GM18498 (cell line): Measurements from ENCODE around the gene SPATA13.

Source experiments
- ATAC-seq: cut with Tn5 transposase; IDR thresholded peaks from one replicate; pipeline ENCODE4 v1.9.1; 2021; ENCODE audit warnings: mild to moderate bottlenecking, moderate library complexity; ENCODE audit not compliant: unreplicated experiment

SPATA13 gene

DNA sequence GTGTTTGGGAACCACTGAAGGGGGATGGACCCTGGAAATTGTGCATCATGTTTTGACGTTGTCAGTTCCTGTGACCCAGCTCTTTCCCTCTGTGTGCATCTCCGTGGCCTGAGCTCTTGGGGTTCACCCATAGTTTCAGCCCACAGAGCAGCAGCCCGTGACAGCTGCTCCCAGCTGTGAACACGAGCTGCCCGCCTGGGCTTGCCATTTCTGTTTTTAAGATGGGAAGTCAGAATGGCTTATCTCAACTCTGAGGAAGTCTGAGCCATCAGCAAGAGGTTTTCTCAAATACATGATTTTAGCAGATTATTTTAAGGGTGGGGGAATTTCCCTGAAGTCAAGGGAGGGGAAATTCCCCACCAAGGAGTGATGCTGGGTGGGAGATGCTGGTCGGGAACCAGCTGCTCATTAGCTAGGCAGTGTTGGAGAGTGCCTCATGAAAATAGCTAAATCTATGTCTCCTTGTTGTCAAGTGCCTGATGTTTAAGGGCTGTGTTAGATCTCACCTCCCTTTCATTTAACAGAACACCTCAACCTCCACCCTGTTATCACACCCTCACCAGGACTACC is 114.0 kb downstream of the SPATA13 start:
- peak; percentile 70 for ATAC-seq

DNA sequence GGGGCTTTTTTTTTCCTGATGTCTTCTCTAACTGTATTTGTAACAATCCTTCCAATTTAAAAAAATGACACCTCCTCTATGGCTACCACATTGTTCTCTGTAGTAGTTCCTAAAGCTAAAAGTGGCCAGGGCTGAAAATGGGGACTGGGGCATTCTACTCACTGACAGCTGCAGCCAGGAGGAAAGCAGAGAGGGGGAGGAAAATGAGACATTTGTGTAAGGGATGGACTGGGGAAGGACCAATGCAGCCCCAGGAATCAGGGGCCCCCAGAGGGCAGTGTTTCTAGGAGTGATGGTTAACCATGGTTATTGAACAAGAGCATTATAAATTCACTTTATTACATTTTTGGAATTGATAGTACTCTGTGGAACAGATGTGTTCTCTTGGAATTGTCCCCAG is 114.5 kb downstream of the SPATA13 start:
- ATAC-seq = no peak

DNA sequence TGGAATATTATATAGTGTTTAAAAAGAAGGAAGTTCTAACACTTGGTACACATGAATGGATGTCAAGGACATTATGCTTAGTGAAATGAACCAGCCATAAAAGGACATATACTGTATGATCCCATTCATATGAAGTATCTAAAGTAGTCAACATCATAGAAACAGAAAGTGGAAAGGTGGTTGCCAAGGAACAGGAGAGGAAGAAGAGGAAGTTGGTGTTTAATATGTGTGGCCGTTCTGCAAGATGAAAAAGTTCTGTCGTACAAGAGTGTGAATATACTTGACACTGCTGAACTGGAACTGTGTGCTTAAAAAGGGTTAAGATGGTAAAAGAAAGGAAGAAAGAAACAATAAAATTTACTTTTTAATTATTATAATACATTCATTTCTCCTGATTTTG is 115.8 kb downstream of the SPATA13 start:
- no peak for ATAC-seq

DNA sequence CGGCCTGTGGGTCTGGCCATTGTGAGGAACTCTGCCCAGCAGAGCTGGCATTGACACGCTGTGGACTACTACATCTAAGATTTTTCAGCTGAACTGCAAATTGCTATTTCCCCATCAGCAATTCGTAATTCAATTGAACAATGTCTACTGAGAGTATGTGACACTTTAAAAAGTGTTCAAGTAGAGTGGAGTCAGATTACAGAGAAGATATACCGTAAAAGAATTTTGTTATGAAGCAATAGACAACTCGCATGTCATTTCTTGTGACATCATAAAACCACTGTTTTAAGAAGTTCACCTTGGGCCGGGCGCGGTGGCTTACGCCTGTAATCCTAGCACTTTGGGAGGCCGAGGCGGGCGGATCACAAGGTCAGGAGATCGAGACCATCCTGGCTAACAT is 116.3 kb downstream of the SPATA13 start:
- ATAC-seq = no peak

DNA sequence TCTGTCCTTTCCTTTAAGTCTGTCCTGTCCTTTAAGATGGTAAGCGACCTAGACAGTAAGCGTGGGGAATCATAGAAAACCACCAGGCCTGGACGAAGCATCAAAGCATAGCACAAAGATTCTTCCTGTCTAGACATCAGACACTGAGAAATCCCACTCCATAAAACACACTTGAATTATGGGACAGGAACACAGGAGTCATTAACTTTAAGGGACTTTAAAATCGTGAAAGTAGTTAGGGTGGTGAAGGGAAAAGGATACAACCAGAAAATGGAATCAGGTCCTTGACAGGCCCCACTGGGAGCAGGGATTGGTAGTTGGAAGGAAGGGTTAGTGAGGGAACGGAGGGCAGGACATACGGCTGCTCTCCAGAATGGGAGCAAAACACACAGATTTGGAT is 117.2 kb downstream of the SPATA13 start:
- ATAC-seq = no peak

DNA sequence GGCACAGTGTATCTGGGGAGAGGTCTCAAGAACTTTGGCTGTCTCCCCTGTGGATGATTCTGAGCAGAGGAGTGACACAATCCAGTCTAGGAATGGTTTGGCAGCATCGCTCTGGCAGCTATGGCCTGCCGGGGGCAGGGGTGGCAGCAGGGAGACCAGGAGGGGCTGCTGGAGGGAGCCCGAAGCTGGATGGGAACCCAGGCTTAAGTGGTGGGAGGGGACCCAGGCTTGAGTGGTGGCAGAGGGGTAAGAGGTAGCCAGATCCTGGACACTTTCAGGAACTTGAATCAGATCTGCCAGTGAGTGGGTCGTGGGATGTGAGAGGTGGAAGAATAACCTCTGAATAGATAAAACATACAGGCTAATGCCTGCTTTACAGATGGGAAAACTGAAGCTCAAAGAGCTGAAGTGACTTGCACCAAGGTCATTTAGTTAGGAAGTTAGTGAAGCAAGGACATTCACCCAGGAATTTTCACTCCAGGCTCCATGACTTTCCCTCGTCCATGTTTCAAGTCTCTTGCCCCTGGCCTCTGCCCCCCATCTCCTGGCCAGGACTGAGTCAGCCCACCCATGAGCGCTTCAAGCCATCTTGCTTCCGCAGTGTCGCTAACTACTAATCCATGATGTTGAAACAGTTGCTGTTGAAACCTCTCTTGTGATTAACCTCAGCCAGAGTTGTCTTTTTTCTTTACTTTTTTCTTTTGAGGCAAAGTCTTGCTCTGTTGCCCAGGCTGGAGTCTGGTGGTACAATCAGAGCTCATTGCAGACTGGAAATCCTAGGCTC is 119.0 kb downstream of the SPATA13 start:
- no peak for ATAC-seq

DNA sequence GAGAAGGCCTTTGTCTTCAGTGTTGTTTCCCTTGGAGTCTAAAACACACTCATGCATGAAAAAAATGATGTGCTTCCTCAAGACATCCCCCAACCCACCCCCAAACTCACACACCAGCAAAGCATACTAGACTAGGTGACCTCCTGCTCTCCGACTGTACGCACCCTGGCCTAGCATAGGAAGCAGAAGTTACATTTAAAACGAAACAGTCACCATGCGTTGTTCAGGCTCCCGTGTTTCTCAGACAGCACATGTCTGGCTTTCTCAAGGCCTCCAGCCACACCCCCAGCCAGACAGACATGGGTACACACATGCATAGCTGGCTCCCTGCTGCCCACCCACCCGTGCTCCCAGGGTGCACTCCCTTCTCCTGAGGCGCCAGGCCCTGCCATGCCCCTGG is 120.2 kb downstream of the SPATA13 start:
- ATAC-seq = no peak

DNA sequence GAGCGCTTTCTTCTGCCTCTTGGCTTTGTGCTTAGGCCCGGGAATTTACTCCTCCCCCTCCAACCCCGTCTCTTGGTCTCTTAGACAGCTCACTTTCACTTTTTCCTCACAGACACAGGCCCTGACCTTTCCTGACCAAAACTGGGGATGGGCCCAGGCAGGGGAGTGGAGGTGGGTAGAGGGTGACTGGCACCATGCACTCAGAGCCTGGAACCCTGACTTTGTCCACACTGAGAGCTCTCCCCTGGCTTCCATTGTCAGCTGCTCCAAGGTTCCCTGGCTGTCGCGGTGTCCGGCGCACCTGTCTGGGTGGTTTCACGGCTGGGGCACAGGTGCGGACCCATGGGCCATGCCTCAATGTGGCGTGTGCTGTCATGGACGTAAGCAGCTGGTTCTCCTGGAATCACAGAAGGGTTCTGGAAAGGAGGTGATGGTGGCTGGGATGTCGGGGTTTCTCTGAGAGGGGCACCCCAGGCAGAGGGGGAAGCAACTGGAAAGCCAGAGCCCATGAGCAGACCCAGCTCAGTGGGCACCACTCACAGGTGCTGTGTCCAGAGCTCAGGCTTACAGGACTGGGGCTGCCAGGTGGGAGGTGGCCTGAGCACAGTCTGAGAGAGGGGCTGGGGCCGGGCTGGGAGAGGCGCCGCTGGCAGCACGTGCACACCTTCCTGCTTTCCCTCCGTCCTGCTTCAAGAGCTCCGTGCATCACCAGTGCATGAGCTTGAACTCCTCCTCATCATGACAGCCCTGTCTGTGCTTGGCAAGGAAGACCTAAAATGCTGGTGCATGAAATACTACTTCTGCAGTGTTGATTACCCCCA is 120.9 kb downstream of the SPATA13 start:
- ATAC-seq = no peak

DNA sequence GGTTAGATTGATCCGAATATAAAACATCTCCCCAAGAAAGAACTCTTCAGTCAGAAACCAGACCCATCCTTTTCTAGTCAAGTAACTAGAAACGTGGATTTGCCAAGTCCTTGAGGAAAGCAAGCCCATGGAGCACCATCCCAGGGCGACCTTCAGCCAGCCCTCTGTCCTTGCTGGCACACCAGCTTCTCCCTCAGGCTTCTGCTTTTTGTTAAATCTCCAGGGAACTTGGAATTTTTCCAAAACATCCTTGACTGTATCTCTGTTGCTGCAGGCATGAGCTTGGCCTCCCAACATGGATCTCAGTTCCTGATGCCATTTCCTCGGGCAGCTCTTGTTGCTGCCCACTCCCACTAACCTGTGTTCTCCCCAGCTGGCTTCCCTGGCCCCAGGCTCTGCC is 121.7 kb downstream of the SPATA13 start:
- no peak for ATAC-seq

DNA sequence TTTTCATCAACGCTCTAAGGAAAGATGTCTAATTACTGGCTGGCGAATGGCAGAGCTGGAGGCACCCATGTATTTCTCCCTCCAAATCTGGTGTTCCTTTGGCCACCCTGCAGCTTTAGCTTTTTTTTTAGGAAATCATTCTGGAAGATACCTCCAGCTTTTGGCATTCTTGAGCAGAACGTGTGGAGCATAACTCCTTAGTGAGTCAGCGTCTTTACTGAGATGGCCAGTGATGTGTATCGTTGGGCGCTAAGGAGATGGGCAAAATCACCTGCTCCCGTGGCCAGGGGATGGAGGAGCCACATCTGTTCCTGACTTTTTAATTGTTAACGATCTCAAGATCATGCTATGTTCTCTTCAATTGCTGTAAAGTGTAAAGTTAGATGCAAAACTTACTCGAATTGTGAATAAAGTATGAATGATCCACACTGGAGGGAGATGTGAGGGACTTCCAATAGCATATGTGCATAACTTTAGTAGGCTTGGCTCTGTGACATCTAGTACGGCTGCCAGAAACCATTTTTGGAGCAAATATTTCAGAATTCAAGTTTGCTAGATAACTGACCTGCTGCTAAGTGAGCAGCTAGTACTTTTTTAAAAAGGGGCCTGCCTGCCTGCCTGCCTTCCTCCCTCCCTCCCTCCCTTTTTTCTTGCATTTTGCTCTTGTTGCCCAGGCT is 124.5 kb downstream of the SPATA13 start:
- ATAC-seq = no peak

DNA sequence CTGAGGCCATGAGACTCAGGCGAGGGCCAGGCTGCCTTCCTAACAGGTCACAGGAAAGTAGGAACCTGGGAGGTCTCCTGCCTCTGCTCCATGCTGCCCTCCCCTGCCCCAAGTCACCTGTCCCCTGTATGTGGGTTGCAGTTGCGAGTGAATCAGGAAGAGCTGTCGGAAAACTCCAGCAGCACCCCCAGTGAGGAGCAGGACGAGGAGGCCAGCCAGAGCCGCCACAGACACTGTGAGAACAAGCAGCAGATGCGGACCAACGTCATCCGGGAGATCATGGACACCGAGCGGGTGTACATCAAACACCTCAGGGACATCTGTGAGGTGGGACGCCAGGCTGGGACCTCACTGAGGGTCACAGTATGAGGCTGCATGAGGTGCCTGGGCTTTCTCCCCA is 126.1 kb downstream of the SPATA13 start:
- no peak for ATAC-seq

DNA sequence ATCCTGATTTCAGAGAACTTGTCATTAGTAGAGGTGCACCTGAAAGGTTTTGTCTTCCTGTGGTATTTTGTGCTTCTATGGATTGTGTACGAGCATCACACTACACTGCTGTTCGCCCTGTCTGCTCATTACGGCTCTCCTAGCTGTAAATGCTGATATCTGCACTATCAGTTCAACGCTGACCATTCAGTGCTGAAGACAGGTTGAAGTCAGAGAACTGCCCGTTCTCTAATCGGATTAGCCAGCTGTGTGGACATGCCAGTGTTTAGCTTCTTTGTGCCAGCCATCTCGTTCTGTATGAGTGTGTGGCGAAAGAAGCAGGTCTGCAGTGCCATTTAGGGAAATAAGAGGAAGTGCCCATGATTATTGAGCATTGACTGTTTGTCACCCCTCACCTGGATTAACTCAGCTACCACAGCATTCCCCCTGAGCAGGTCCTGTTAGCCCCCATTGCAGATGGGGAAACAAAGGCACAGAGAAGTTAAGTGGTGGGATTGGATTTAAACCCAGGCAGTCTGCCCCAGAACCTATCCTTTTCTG is 127.3 kb downstream of the SPATA13 start:
- no peak for ATAC-seq

DNA sequence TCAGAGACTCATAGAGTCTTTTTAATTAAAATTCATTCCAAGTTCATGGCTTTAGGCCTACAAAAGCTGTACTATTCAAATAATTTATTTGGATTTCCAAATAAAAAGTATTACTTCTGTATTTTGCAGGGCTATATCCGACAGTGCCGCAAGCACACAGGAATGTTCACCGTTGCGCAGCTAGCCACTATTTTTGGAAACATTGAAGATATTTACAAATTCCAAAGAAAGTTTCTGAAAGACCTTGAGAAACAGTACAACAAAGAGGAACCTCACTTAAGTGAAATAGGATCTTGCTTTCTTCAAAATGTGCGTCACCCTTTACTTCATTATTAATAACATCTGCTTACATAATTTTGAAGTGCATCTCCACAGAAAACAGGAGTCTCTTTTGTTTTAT is 128.3 kb downstream of the SPATA13 start:
- ATAC-seq = no peak

DNA sequence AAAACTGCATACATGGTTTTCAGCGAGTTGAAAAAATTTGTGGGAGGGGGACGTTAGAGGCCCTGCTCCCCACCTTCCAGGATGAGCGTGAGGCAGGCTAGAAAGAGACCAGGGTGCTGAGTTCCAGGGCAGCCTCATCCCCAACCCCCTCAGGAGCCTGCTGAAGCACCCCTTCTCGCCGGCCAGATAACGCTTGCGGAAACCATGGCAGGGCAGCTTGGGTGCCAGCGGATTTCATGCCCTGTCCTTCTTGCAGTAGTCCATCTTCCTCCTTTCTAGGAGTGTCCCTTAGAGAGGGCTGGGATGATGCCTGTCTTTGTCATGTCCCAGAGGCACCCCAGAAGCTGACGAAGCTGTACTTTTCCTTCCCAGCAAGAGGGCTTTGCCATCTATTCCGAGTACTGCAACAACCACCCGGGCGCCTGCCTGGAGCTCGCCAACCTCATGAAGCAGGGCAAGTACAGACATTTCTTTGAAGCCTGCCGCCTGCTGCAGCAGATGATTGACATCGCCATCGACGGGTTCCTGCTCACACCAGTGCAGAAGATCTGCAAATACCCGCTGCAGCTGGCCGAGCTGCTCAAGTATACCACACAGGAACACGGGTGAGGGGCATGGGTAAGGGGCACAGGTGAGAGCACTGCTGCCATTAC is 129.9 kb downstream of the SPATA13 start:
- ATAC-seq = no peak

DNA sequence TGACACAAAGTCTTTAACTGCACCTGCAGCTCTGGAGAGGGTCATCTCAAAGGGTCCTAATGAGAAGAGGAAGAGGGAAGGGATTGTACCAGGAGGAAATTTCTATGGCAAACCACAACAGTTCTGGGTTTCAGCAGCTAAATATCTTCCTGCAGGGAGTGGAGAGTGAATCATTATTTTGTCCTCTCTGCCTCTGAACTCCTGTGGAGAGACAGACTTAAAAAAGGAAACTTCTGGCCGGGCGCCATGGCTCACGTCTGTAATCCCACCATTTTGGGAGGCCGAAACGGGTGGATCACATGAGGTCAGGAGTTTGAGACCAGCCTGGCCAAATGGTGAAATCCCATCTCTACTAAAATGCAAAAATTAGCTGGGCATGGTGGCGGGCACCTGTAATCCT is 132.0 kb downstream of the SPATA13 start:
- ATAC-seq = no peak

DNA sequence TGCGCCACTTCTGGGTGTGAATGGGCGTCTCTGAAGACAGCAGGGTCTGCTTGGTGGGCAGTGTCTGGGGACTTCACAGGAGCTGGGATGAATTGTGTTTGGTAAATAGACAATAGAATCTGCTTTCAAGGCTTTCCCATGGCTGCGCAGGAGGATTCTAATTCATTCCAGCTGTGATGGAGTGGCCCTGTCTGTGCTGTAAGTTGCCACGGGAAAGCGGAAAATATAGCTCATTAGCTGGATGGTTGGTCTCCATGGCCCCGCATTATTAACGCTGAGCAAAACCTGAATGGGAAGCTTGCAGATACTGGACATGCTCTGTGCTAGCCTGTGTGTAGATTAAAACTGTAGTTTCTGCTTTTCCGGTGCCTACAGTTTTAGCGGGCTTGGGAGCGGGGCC is 133.2 kb downstream of the SPATA13 start:
- no peak for ATAC-seq

DNA sequence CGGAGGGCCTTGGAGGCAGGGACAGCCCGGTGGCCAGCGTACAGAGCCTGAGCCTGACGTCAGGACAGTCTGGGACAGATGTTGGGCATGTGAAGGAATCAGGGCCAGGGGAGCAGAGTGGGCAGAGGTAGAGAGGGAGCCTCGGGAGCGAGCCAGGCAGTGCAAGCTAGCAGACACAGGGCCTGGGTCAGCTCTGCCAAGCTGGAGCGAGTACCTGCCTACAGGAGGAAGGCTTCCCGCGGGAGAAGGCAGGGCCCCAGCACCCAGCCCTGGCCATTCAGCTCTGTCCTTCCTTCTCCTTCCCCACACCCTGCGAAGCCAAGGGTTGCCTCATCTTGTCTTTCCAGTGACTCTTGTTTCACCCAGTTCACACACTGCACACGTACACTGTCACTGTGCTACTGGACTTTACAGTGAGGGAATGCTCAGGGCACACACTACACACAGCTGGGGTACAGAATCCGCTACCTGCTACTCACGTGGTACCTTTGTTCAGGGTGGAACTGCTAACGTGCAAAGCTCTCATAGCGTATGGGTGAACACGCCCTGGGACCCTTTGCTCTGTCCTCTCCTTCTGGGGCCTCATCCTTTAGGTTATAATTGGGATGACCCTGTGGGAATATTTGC is 139.1 kb downstream of the SPATA13 start:
- no peak for ATAC-seq

DNA sequence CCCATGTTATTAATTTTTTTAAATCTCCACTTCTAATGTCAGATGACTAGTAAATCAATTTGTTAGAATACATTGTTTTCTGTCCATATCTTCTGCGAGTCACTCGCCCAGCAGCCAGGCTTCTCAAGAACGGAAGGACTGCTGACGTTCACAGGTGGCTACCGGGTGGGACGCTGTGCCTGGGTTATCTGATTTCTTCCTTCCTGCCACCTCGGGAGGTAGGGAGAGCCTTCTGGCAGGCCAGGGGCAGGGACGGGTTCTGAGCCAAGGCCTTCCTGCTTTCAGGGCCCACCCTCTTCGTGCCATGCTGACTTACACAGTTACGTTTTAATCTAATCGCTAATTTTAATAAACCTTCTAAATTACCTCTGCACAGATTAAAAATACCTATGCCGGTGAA is 140.9 kb downstream of the SPATA13 start:
- no peak for ATAC-seq

DNA sequence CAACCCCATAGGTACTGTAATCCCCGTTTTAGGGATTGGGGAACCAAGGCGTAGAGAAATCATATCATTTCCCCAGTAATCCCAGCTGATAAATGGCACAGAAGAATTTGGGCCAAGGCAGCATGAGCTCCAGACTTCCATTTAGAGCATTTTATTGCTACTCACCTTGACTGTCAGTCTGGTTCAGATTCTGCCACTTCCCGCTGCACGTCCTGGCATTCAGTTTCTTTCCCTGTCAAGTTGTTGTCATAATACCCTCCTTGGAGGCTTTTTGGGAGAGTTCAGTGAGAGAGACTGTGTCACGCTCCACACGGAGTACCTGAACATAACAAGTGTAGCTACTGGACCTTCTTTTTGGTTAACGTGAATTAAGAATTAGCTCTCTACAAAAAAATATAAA is 141.4 kb downstream of the SPATA13 start:
- no peak for ATAC-seq

DNA sequence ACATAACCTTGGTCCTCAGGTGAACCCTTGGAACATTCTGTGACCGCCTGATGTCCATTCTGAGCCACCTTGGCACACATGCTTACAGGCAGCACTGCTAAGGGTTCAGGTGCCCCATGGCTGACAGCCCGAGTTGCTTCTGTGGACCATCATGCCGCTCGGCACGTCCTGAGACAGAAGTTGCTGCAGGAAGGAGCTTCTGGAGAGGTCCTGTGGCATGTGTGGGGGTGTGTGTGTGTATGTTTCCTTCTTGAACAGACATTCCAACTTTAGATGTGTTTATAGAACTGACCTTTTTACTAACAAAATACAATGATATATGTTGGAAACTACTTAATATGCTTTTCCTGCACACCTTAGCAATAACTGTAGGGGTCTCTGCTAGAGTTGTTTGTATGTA is 144.1 kb downstream of the SPATA13 start:
- ATAC-seq = no peak
